Measurements from ENCODE around the gene FANCL. TPM values are rescaled to one million over a fixed set of nuclear protein-coding genes. Genes with fewer than 3 reads are reported as not detected.
"Not testable (repeated sequence)": the region's sequence is repeated elsewhere in the genome, so short reads cannot be mapped to it uniquely, and the experiment has no call there.

Gene FANCL
- total RNA-seq, 1 experiment from 2014 or later: 25.7 TPM

DNA sequence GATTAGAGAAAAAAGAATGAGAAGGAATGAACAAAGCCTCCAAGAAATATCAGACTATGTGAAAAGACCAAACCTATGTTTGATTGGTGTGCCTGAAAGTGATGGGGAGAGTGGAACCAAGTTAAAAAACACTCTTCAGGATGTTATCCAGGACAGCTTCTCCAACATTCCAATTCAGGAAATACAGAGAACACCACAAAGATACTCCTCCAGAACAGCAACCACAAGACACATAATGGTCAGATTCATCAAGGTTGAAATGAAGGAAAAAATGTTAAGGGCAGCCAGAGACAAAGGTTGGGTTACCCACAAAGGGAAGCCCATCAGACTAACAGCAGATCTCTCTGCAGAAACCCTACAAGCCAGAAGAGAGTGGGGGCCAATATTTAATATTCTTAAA, 71.3 kb downstream of the FANCL start:
- BruUV-seq (replicated peaks); H3K27ac ChIP-seq (ENCODE audit: low read length); in situ Hi-C loops (cut with HindIII; ENCODE audit: low pct_unique_long_range_greater_than_20kb, low sequenced_read_pairs); H3K9me3 ChIP-seq (ENCODE audit: control insufficient read depth, insufficient read depth, low read depth, low read length); H3K4me1 ChIP-seq (ENCODE audit: control insufficient read depth, insufficient read depth, low read length); intact Hi-C loops (cut with micrococcal nuclease; ENCODE audit: unreplicated experiment); H3K36me3 ChIP-seq (ENCODE audit: control insufficient read depth, insufficient read depth, low read length); H3K4me3 ChIP-seq (ENCODE audit: low read depth in 2 of 2, low read length in 2 of 2); DNase-seq (ENCODE audit: low read depth, low spot score); CTCF ChIA-PET; POLR2A ChIA-PET; ATAC-seq; H3K27me3 ChIP-seq (ENCODE audit: control insufficient read depth, insufficient read depth, low read length): not testable (repeated sequence)

GRCh38 chr2:58168130-58168529, 73.0 kb downstream of the FANCL start:
- H3K27me3 ChIP-seq (ENCODE audit: control insufficient read depth, insufficient read depth, low read length); CTCF ChIA-PET; H3K9me3 ChIP-seq (ENCODE audit: control insufficient read depth, insufficient read depth, low read depth, low read length); H3K36me3 ChIP-seq (ENCODE audit: control insufficient read depth, insufficient read depth, low read length); DNase-seq (ENCODE audit: low read depth, low spot score); H3K4me1 ChIP-seq (ENCODE audit: control insufficient read depth, insufficient read depth, low read length); ATAC-seq; BruUV-seq (replicated peaks); POLR2A ChIA-PET; in situ Hi-C loops (cut with HindIII; ENCODE audit: low pct_unique_long_range_greater_than_20kb, low sequenced_read_pairs); H3K27ac ChIP-seq (ENCODE audit: low read length); intact Hi-C loops (cut with micrococcal nuclease; ENCODE audit: unreplicated experiment); H3K4me3 ChIP-seq (ENCODE audit: low read depth in 2 of 2, low read length in 2 of 2): not testable (repeated sequence)

DNA sequence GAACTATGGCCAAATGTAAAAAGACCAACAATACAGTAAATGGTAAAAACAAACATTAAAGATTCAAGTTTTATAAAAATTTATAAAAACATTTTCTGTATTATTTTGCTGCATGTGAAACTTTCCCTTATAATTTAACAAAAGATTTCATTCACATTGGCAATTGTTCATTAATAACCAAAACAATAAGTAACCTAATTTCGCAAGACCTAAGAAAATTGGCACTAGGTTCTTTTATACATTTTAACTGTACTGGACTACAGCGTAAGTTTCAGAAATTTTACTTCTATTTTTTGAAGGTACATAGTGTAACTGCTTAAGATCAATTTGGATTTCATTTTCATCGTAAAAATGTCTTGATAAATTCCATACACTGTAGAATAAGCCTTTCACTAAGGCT, 77.2 kb downstream of the FANCL start:
- Histone ChIP-seq H3K36me3 (ENCODE audit: control insufficient read depth, insufficient read depth, low read length) (peaks cover 29% of the 10 kb centered on the region), H3K4me3 (ENCODE audit: low read depth in 2 of 2, low read length in 2 of 2) (no peak overlapping the region), H3K27me3 (ENCODE audit: control insufficient read depth, insufficient read depth, low read length) (no peaks in the 10 kb centered on the region), H3K27ac (ENCODE audit: low read length) (no peak overlapping the region), H3K4me1 (ENCODE audit: control insufficient read depth, insufficient read depth, low read length) (no peaks in the 10 kb centered on the region), H3K9me3 (ENCODE audit: control insufficient read depth, insufficient read depth, low read depth, low read length) (no peaks in the 10 kb centered on the region)
- DNase-seq (ENCODE audit: low read depth, low spot score) (no peak), ATAC-seq (no peak)
- POLR2A ChIA-PET: no interaction called here
- in situ Hi-C loops (cut with HindIII; ENCODE audit: low pct_unique_long_range_greater_than_20kb, low sequenced_read_pairs) (no loop called here), intact Hi-C loops (cut with micrococcal nuclease; ENCODE audit: unreplicated experiment) (no loop called here)
- BruUV-seq (replicated peaks): no TSS peak
- TF ChIP-seq CTCF (IDR thresholded peaks at IDR 0.05) (no peak), POLR2AphosphoS5 (IDR thresholded peaks at IDR 0.05; ENCODE audit: low read depth, low read length) (no peak), TCF7L2 (IDR thresholded peaks at IDR 0.05; ENCODE audit: low read depth, low read length) (no peak)
- CTCF ChIA-PET: no interaction called here

GRCh38 chr2:58158481-58158880, 82.6 kb downstream of the FANCL start:
- Histone ChIP-seq H3K27me3 (ENCODE audit: control insufficient read depth, insufficient read depth, low read length) (no peaks in the 10 kb centered on the region), H3K36me3 (ENCODE audit: control insufficient read depth, insufficient read depth, low read length) (peaks cover 30% of the 10 kb centered on the region), H3K4me3 (ENCODE audit: low read depth in 2 of 2, low read length in 2 of 2) (no peak overlapping the region), H3K9me3 (ENCODE audit: control insufficient read depth, insufficient read depth, low read depth, low read length) (no peaks in the 10 kb centered on the region), H3K4me1 (ENCODE audit: control insufficient read depth, insufficient read depth, low read length) (no peaks in the 10 kb centered on the region; the same call in 1 of the 2 replicates), H3K27ac (ENCODE audit: low read length) (no peak overlapping the region)
- DNase-seq (ENCODE audit: low read depth, low spot score): no peak
- TF ChIP-seq REST (IDR thresholded peaks at IDR 0.05; ENCODE audit: insufficient read depth in 1 of 2, low read depth in 2 of 2, low read length in 1 of 2): no peak
- TF ChIP-seq CTCF (IDR thresholded peaks at IDR 0.05): no peak
- no peak for TF ChIP-seq TCF7L2 (IDR thresholded peaks at IDR 0.05; ENCODE audit: low read depth, low read length)
- no peak for TF ChIP-seq POLR2AphosphoS5 (IDR thresholded peaks at IDR 0.05; ENCODE audit: low read depth, low read length)
- no peak for TF ChIP-seq SIN3A (IDR thresholded peaks at IDR 0.05; ENCODE audit: borderline replicate concordance, insufficient read depth, low read depth, low read length)
- CTCF ChIA-PET: no interaction called here
- no TSS peak for BruUV-seq (replicated peaks)
- in situ Hi-C loops (cut with HindIII; ENCODE audit: low pct_unique_long_range_greater_than_20kb, low sequenced_read_pairs): no loop called here
- no peak for ATAC-seq
- POLR2A ChIA-PET: no interaction called here
- intact Hi-C loops (cut with micrococcal nuclease; ENCODE audit: unreplicated experiment): no loop called here
